ENCODE results near the gene NECAB2.

GRCh38 chr16:83932955-83933673 lies 34.9 kb upstream of the NECAB2 start:
- TF ChIP-seq RAD21 (conservative IDR thresholded peaks at IDR 0.05): no peak
- no peak for TF ChIP-seq CTCF (IDR thresholded peaks at IDR 0.05; ENCODE audit: poor library complexity, severe bottlenecking)
- TF ChIP-seq EP300 (conservative IDR thresholded peaks at IDR 0.05; ENCODE audit: poor library complexity, severe bottlenecking): no peak
- no peak for TF ChIP-seq EZH2 (IDR thresholded peaks at IDR 0.05; ENCODE audit: borderline replicate concordance, insufficient read depth, low read length, poor library complexity, severe bottlenecking)
- TF ChIP-seq MXI1 (conservative IDR thresholded peaks at IDR 0.05; ENCODE audit: poor library complexity, severe bottlenecking): no peak

All from neural cell (in vitro differentiated cells).